GM18870 (cell line): ENCODE results near the gene NAA50.

Experiments used
- ATAC-seq: cut with Tn5 transposase; IDR thresholded peaks from one replicate; pipeline ENCODE4 v1.9.1; 2021; ENCODE audit warnings: moderate library complexity; ENCODE audit not compliant: unreplicated experiment

NAA50 gene

DNA sequence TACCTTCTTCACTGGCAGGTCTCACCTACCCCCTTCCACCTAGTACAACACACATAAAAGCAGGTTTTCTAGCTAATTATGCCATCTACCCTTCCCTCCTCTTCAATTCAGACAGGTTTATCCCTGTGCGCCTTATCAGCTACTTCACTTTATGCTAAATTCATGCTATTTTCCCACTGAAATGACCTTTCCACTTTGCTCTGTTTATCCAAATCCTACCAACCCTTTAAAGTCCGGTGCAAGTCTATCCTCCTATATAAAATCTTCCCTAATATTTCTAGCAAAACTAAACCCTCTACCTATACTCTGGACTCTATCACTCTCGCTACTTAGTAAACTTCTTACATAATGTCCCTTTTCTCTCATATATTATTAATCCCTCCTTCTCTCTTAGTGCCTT is 55.6 kb downstream of the NAA50 start:
- ATAC-seq = no peak

DNA sequence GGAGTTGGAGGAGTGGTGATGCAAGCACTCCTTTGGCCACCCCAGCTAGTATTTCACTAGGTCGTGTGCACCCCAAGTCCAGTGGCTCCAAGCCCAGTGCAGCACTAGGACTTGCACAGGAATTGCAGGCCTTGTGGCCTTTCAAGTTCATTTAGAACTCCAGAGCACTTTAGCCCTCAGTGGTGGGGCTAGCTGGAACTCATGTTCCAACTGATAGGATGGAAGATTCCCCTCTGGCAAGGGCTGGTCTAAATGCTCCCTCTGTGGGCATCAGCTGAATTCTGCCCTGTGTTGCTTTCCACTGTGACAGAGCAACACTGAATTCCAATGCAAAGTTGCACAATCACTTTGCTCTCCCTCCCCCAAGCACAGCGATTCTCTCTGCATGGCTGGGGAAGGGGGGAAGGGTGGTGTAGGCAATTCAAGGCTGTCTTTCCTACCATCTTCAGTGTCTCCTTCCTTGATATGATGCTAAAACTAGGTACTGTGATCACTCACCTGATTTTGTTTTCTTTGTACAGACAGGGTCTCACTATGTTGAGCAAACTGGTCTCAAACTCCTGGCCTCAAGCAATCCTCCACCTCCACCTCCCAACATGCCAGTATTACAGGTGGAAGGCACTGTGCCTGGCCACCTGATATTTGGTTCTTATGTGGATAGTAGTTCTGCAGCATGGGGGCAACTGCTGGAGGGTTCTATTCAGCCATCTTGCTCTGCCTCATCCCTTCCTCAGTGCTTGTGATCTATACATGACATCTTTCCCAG is 59.9 kb downstream of the NAA50 start:
- no peak for ATAC-seq

DNA sequence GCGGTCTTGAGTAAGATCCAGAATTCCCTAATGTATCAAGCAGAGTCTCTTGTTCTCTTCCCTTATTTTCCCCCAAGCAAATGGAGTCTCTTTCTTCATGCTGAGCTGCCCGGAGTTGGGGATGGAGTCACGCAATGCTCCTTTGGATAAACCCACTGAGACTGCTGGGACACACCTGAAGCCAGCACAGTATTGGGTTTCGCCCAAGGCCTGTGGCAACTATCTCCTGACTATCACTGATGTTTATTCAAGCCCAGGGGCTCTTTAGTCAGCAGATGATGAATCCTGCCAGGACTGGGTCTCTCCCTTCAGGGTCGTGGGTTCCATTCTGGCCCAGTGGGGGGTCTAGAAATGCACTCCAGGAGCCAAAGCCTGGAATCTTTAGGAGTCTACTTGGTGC is 60.9 kb downstream of the NAA50 start:
- no peak for ATAC-seq

DNA sequence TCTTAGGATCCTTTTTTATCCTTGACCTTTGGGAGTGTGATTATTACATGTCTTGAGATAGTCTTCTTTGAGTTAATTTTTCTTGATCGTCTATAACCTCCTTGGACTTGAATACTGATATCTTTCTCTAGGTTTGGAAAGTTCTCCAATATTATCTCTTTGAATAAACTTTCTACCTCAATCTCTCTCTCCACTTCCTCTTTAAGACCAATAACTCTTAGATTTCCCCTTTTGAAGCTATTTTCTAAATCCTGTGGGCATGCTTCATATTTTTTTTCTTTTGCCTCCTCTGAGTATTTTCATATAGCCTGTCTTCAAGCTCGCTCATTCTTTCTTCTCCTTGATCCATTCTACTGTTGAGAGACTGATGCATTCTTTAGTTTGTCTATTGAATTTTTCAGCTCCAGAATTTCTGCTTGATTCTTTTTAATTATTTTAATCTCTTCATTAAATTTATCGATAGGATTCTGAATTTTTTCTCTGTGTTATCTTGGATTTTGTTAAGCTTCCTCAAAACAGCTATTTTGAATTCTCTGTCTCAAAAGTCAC is 61.7 kb downstream of the NAA50 start:
- ATAC-seq = no peak

DNA sequence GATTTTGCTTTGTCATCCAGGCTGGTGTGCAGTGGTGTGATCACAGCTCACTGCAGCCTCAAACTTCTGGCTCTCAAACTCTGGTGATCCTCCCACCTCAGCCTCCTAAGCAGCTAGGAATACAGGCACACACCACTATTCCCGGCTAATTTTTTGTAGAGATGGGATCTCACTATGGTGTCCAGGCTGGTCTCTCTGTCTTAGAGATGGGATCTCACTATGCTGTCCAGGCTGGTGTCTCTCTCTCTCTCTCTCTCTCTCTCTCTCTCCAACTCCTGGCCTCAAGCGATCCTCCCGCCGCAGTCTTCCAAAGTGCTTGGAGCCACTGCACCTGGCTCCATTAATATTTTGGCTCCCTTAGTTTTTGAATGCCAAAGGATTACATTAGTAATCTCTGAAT is 67.3 kb downstream of the NAA50 start:
- no peak for ATAC-seq

DNA sequence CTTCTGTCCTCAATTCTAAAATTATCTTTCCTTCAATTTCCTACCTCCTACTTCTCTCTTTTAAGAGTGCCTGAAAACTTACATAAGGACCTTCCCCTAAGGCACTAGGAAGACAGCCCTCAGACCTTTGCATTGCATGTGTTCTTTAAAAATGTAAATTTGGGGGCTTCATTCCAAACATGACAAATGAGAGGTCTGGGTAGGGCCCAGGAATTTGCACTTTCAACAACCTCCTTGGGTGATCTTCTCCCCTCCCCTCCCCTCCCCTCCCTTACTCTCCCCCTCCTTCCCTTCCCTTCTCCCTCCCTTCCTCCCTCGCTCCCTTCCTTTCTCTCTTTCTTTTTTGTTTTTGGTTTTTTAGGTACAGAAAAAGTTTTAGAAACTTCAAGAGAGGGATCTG is 68.3 kb downstream of the NAA50 start:
- ATAC-seq = no peak

DNA sequence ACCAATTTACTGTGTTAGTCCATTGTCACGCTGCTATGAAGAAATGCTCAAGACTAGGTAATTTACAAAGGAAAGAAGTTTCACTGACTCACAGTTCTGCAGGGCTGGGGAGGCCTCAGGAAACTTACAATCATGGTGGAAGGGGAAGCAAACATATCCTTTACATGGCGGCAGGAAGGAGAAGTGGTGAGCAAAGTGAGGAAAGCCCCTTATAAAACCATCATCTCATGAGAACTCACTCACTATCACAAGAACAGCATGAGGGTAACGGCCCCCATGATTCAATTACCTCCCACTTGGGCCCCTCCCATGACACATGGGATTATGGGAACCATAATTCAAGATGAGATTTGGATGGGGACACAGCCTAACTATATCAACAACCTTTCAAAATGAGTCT is 69.8 kb downstream of the NAA50 start:
- no peak for ATAC-seq

DNA sequence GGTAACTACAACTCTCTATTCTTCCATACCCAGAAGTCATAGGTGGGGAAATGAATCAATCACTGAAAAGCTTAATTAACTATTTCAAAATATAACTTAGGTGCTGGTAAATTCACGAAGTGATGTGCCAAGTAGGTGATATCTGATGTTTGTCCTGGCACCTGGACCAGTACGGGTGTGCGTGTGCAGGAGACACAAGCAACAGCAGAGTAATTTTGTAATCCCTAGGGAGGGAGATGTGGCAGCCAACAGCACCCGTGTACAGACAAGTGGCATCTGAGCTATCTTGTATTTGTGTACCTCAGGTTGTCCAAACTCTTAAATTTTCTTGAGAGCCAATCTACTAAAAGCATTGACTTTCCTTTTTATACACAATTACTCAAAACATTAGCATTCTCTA is 72.5 kb downstream of the NAA50 start:
- no peak for ATAC-seq

DNA sequence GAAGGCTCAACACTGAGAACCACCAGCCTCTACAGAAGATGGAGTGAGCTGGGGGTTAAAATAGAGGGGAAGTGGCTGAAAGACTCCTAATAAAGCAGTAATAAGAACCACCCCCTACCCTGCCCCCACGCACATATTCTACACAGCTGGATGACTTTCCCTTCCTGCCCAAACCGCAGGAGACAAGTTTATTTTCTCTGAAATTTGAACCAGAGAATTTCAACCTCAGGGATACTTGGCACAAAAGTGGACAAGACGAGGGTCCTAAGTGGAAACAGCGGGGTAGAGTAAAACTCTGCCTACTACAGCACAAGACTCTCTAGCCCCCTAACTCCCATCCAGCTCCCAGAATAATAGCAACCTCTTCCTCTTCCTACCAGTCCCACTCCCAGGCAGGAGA is 78.0 kb downstream of the NAA50 start:
- no peak for ATAC-seq
